Measurements from ENCODE around the gene SRD5A3.

SRD5A3 gene

DNA sequence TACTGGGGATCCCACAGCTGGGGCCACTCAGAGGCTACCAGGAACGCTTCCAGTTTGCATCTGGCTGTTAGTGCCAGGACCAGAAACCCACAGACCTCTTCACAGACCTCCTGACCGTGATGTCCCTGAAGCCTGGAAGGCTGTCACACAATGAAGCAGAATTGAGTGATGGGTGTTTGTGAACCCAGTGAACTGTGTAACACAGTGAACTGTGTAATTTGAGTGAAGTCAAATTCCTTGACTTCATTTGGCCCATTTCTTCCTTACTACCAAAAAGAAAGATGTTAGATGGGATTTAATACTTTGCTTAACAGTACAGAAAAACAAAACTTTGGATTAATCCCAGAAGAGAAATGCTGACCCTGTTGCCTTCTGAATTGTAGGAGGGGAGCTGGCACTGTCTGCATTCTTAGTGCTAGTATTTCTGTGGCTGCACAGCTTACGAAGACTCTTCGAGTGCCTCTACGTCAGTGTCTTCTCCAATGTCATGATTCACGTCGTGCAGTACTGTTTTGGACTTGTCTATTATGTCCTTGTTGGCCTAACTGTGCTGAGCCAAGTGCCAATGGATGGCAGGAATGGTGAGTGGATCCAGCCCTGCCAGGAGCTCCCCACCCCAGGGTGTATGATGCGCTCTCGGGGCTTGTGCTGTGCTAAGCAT, 17.8 kb downstream of the SRD5A3 start:
- Histone ChIP-seq H4K20me1 (ENCODE audit: insufficient read depth, low read length) (no peaks in the 10 kb centered on the region), H3K79me2 (ENCODE audit: insufficient read depth, low read length) (no peaks in the 10 kb centered on the region), H3K4me2 (ENCODE audit: insufficient read depth, low read length) (no peak overlapping the region), H3K9me3 (ENCODE audit: insufficient read depth, low read length, severe bottlenecking) (no peaks in the 10 kb centered on the region), H3K4me3 (ENCODE audit: low read depth in 1 of 2, low read length in 2 of 2) (no peak overlapping the region), H3K4me1 (ENCODE audit: insufficient read depth, low read length) (no peaks in the 10 kb centered on the region), H3K9ac (ENCODE audit: low read depth, low read length) (no peak overlapping the region), H2AFZ (ENCODE audit: low read depth, low read length) (no peak overlapping the region), H3K27me3 (ENCODE audit: insufficient read depth, low read length, poor library complexity) (no peaks in the 10 kb centered on the region), H3K27ac (ENCODE audit: low read length) (no peak overlapping the region), H3K36me3 (ENCODE audit: insufficient read depth, low read length) (peaks cover 38% of the 10 kb centered on the region)
- no peak for TF ChIP-seq EZH2 (IDR thresholded peaks at IDR 0.05; ENCODE audit: borderline replicate concordance, low read depth, low read length, severe bottlenecking)
- TF ChIP-seq, protein P1, sequence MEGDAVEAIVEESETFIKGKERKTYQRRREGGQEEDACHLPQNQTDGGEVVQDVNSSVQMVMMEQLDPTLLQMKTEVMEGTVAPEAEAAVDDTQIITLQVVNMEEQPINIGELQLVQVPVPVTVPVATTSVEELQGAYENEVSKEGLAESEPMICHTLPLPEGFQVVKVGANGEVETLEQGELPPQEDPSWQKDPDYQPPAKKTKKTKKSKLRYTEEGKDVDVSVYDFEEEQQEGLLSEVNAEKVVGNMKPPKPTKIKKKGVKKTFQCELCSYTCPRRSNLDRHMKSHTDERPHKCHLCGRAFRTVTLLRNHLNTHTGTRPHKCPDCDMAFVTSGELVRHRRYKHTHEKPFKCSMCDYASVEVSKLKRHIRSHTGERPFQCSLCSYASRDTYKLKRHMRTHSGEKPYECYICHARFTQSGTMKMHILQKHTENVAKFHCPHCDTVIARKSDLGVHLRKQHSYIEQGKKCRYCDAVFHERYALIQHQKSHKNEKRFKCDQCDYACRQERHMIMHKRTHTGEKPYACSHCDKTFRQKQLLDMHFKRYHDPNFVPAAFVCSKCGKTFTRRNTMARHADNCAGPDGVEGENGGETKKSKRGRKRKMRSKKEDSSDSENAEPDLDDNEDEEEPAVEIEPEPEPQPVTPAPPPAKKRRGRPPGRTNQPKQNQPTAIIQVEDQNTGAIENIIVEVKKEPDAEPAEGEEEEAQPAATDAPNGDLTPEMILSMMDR (IDR thresholded peaks at IDR 0.05; ENCODE audit: borderline replicate concordance, extremely low read depth, low read length, poor library complexity, severe bottlenecking): no peak
- ATAC-seq (ENCODE audit: insufficient read depth, low read depth) (no peak), DNase-seq (no peak)

DNA sequence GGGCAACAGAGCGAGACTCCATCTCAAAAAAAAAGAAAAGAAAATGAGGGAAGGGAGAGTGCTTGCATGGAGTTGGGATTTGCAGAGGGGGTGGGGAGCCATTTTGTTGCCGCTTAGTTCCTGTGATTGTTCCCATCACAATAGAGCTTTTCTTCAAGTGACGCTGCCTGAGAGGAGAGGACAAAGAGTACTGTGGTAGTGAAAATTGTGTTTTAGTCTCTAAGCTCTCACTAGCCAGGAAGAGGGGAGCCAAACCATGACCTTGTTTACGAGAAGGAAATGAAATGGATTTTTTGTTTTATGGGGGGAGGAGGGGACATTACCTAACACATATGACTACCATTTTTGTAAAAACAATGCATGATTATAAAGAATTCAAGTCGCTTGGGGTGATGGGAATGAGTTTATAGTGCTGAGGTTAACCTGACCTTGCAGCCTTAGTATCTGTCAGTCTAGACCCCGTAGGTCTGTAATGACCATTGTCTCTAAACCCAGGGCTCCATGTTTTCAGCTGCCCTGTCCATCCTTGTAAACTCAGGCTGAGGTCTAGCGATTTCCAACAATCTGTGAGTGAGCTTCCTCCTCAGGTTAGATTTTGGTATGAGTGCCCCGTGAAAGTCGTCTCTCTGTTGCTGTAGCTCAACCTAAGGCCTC, 18.8 kb downstream of the SRD5A3 start:
- Histone ChIP-seq H4K20me1 (ENCODE audit: insufficient read depth, low read length) (no peaks in the 10 kb centered on the region), H3K9me3 (ENCODE audit: insufficient read depth, low read length, severe bottlenecking) (no peaks in the 10 kb centered on the region), H3K27ac (ENCODE audit: low read length) (no peak overlapping the region), H3K9ac (ENCODE audit: low read depth, low read length) (no peak overlapping the region), H2AFZ (ENCODE audit: low read depth, low read length) (no peak overlapping the region), H3K4me2 (ENCODE audit: insufficient read depth, low read length) (no peak overlapping the region), H3K79me2 (ENCODE audit: insufficient read depth, low read length) (no peaks in the 10 kb centered on the region), H3K4me3 (ENCODE audit: low read depth in 1 of 2, low read length in 2 of 2) (no peak overlapping the region), H3K36me3 (ENCODE audit: insufficient read depth, low read length) (peaks cover 43% of the 10 kb centered on the region), H3K4me1 (ENCODE audit: insufficient read depth, low read length) (no peaks in the 10 kb centered on the region), H3K27me3 (ENCODE audit: insufficient read depth, low read length, poor library complexity) (no peaks in the 10 kb centered on the region)
- DNase-seq: no peak
- no peak for ATAC-seq (ENCODE audit: insufficient read depth, low read depth)
- TF ChIP-seq, protein P1 (IDR thresholded peaks at IDR 0.05; ENCODE audit: borderline replicate concordance, extremely low read depth, low read length, poor library complexity, severe bottlenecking): no peak
- TF ChIP-seq EZH2 (IDR thresholded peaks at IDR 0.05; ENCODE audit: borderline replicate concordance, low read depth, low read length, severe bottlenecking): no peak

DNA sequence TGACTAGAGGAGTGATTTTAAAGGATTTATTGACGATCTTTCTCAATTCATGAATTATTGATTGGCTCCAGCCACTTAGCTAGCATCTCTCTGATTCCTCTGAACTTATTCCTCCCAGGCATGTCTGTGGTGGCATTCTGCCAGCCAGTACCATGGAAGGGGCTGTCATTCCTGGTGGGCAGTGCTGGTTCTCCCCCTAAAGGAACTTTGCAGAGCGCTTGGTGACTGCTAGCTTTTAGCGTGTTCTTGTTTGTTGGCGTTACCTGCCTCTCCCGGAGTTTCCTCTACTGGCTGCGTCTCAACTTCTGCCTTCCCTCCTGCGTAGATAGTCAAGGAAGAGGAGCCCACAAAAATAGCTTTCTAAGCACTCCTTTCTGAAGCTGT, 19.3 kb downstream of the SRD5A3 start:
- H3K79me2 ChIP-seq (ENCODE audit: insufficient read depth, low read length): no peaks in the 10 kb centered on the region
- no peaks in the 10 kb centered on the region for H3K27me3 ChIP-seq (ENCODE audit: insufficient read depth, low read length, poor library complexity)
- ATAC-seq (ENCODE audit: insufficient read depth, low read depth): no peak
- H3K9ac ChIP-seq (ENCODE audit: low read depth, low read length): no peak overlapping the region
- no peaks in the 10 kb centered on the region for H3K4me1 ChIP-seq (ENCODE audit: insufficient read depth, low read length)
- H3K4me2 ChIP-seq (ENCODE audit: insufficient read depth, low read length): no peak overlapping the region
- H3K4me3 ChIP-seq (ENCODE audit: low read depth in 1 of 2, low read length in 2 of 2): no peak overlapping the region
- no peak overlapping the region for H3K27ac ChIP-seq (ENCODE audit: low read length)
- H3K36me3 ChIP-seq (ENCODE audit: insufficient read depth, low read length): peaks cover 47% of the 10 kb centered on the region
- no peaks in the 10 kb centered on the region for H3K9me3 ChIP-seq (ENCODE audit: insufficient read depth, low read length, severe bottlenecking)
- no peak for DNase-seq
- no peaks in the 10 kb centered on the region for H4K20me1 ChIP-seq (ENCODE audit: insufficient read depth, low read length)
- TF ChIP-seq EZH2 (IDR thresholded peaks at IDR 0.05; ENCODE audit: borderline replicate concordance, low read depth, low read length, severe bottlenecking): no peak
- TF ChIP-seq, protein P1 (IDR thresholded peaks at IDR 0.05; ENCODE audit: borderline replicate concordance, extremely low read depth, low read length, poor library complexity, severe bottlenecking): no peak
- no peak overlapping the region for H2AFZ ChIP-seq (ENCODE audit: low read depth, low read length)

Data from DND-41 (cell line).